Measurements from ENCODE around the gene CNTNAP5. TPM values are rescaled to one million over a fixed set of nuclear protein-coding genes. Genes with fewer than 3 reads are reported as not detected.

Gene CNTNAP5
- total and polyA plus RNA-seq, 2 experiments from 2014 or later: 0.28 TPM; not detected in 1

- TF ChIP-seq CTCF (IDR thresholded peaks at IDR 0.05; ENCODE audit: poor library complexity) (no peak), EZH2 (IDR thresholded peaks at IDR 0.05; ENCODE audit: borderline replicate concordance) (no peak), EZH2phosphoT487 (IDR thresholded peaks at IDR 0.05; ENCODE audit: low read depth, severe bottlenecking, unreplicated experiment) (no peak)
- no peaks in the 10 kb centered on the region for H3K79me2 ChIP-seq
- H3K9me2 ChIP-seq (replicated peaks; ENCODE audit: insufficient read depth): no peaks in the 10 kb centered on the region
- no peaks in the 10 kb centered on the region for H3K27me3 ChIP-seq
- no peak overlapping the region for H3K4me3 ChIP-seq
- no peak overlapping the region for H3K4me2 ChIP-seq
- no peaks in the 10 kb centered on the region for H4K20me1 ChIP-seq (ENCODE audit: insufficient read depth, poor library complexity, severe bottlenecking)
- no peaks in the 10 kb centered on the region for H3K4me1 ChIP-seq (ENCODE audit: insufficient read depth)
- no peak overlapping the region for H2AFZ ChIP-seq
- no peaks in the 10 kb centered on the region for H3K36me3 ChIP-seq (replicated peaks; ENCODE audit: insufficient read depth, low read depth)
- no peak for DNase-seq (ENCODE audit: low spot score)
- no peak overlapping the region for H3K27ac ChIP-seq
- no peaks in the 10 kb centered on the region for H3K9me3 ChIP-seq (ENCODE audit: low read depth)
- WGBS (ENCODE audit: low lambda C conversion rate, missing lambda C conversion rate): 74% methylated on average over 5 of the region's 5 CpGs
Observed at GRCh38 chr2:124664363-124664762, 639.3 kb downstream of the CNTNAP5 start.

DNA sequence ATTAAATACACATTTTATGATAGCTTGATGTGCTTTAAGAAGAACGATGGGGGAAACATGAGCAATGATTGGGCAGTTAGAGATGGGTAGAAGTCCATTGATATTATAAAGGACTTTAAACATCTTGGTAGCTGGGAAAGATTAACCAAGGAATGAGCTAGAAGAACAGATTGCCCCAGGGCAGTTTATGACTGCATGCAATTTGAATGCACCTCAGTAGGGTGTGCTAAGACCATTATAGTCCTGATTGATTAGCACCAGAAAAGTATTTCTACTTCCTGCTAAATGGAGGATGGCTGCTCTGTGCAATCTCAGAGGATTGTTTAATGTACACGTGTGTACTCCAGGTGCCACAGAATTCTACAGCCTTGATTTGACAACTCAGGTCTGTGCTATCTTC, 641.9 kb downstream of the CNTNAP5 start:
- DNase-seq (ENCODE audit: low spot score): no peak
- no peaks in the 10 kb centered on the region for H3K27me3 ChIP-seq
- H4K20me1 ChIP-seq (ENCODE audit: insufficient read depth, poor library complexity, severe bottlenecking): no peaks in the 10 kb centered on the region
- H2AFZ ChIP-seq: no peak overlapping the region
- no peaks in the 10 kb centered on the region for H3K9me3 ChIP-seq (ENCODE audit: low read depth)
- no peaks in the 10 kb centered on the region for H3K36me3 ChIP-seq (replicated peaks; ENCODE audit: insufficient read depth, low read depth)
- H3K27ac ChIP-seq: no peak overlapping the region
- WGBS (ENCODE audit: low lambda C conversion rate, missing lambda C conversion rate): 80% methylated on average over 2 of the region's 2 CpGs
- no peaks in the 10 kb centered on the region for H3K4me1 ChIP-seq (ENCODE audit: insufficient read depth)
- H3K4me3 ChIP-seq: no peak overlapping the region
- H3K9me2 ChIP-seq (replicated peaks; ENCODE audit: insufficient read depth): no peaks in the 10 kb centered on the region
- no peaks in the 10 kb centered on the region for H3K79me2 ChIP-seq
- H3K4me2 ChIP-seq: no peak overlapping the region
- TF ChIP-seq CTCF (IDR thresholded peaks at IDR 0.05; ENCODE audit: poor library complexity): no peak
- no peak for TF ChIP-seq EZH2 (IDR thresholded peaks at IDR 0.05; ENCODE audit: borderline replicate concordance)
- TF ChIP-seq EZH2phosphoT487 (IDR thresholded peaks at IDR 0.05; ENCODE audit: low read depth, severe bottlenecking, unreplicated experiment): no peak

GRCh38 chr2:124668161-124668560, 643.1 kb downstream of the CNTNAP5 start:
- Histone ChIP-seq H3K4me3 (no peak overlapping the region), H3K27ac (no peak overlapping the region), H2AFZ (no peak overlapping the region), H3K9me3 (ENCODE audit: low read depth) (no peaks in the 10 kb centered on the region), H3K4me1 (ENCODE audit: insufficient read depth) (no peaks in the 10 kb centered on the region), H3K27me3 (no peaks in the 10 kb centered on the region), H3K9me2 (replicated peaks; ENCODE audit: insufficient read depth) (no peaks in the 10 kb centered on the region), H3K36me3 (replicated peaks; ENCODE audit: insufficient read depth, low read depth) (no peaks in the 10 kb centered on the region), H4K20me1 (ENCODE audit: insufficient read depth, poor library complexity, severe bottlenecking) (no peaks in the 10 kb centered on the region), H3K79me2 (no peaks in the 10 kb centered on the region), H3K4me2 (no peak overlapping the region)
- TF ChIP-seq EZH2phosphoT487 (IDR thresholded peaks at IDR 0.05; ENCODE audit: low read depth, severe bottlenecking, unreplicated experiment) (no peak), EZH2 (IDR thresholded peaks at IDR 0.05; ENCODE audit: borderline replicate concordance) (no peak), CTCF (IDR thresholded peaks at IDR 0.05; ENCODE audit: poor library complexity) (no peak)
- WGBS (ENCODE audit: low lambda C conversion rate, missing lambda C conversion rate): 78% methylated on average over 2 of the region's 2 CpGs
- no peak for DNase-seq (ENCODE audit: low spot score)

GRCh38 chr2:124670187-124670586, 645.1 kb downstream of the CNTNAP5 start:
- no peak overlapping the region for H3K27ac ChIP-seq
- no peaks in the 10 kb centered on the region for H4K20me1 ChIP-seq (ENCODE audit: insufficient read depth, poor library complexity, severe bottlenecking)
- no peaks in the 10 kb centered on the region for H3K4me1 ChIP-seq (ENCODE audit: insufficient read depth)
- H3K4me3 ChIP-seq: no peak overlapping the region
- H3K4me2 ChIP-seq: no peak overlapping the region
- H3K9me3 ChIP-seq (ENCODE audit: low read depth): no peaks in the 10 kb centered on the region
- DNase-seq (ENCODE audit: low spot score): no peak
- TF ChIP-seq CTCF (IDR thresholded peaks at IDR 0.05; ENCODE audit: poor library complexity) (no peak), EZH2phosphoT487 (IDR thresholded peaks at IDR 0.05; ENCODE audit: low read depth, severe bottlenecking, unreplicated experiment) (no peak), EZH2 (IDR thresholded peaks at IDR 0.05; ENCODE audit: borderline replicate concordance) (no peak)
- H3K27me3 ChIP-seq: no peaks in the 10 kb centered on the region
- H3K36me3 ChIP-seq (replicated peaks; ENCODE audit: insufficient read depth, low read depth): no peaks in the 10 kb centered on the region
- no peaks in the 10 kb centered on the region for H3K9me2 ChIP-seq (replicated peaks; ENCODE audit: insufficient read depth)
- H3K79me2 ChIP-seq: no peaks in the 10 kb centered on the region
- H2AFZ ChIP-seq: no peak overlapping the region
